NCI-H526 (cell line): Measurements from ENCODE around the gene C11orf52.
"Not testable (repeated sequence)": the region's sequence is repeated elsewhere in the genome, so short reads cannot be mapped to it uniquely, and the experiment has no call there.

Source experiments
- DNase-seq, 2 experiments: peaks; one replicate each; lab custom pipeline; 2025; lab: John Stamatoyannopoulos, UW

C11orf52 gene

GRCh38 chr11:111918390-111919256 lies at the start of gene C11orf52:
C11orf52 (plus strand) TSS chr11:111918913; CDS start chr11:111918973, 60 bp downstream.
- DNase-seq: peak; percentile 99 to 100

GRCh38 chr11:111870113-111870512 lies 48.6 kb upstream of the C11orf52 start:
- no peak for DNase-seq

- peak in 1 of 2 experiments; percentile 61 for DNase-seq
Observed at GRCh38 chr11:111870522-111870885, 48.2 kb upstream of the C11orf52 start.

- DNase-seq: peak; percentile 86 to 95
Observed at GRCh38 chr11:111870886-111871692, 47.6 kb upstream of the C11orf52 start, which contains the start of gene ALG9. ALG9 (minus strand) TSS chr11:111871581; CDS start chr11:111871482, 99 bp downstream.

- DNase-seq: peak in 1 of 2 experiments; percentile 49
Observed at GRCh38 chr11:111871693-111872161, 47.0 kb upstream of the C11orf52 start.

GRCh38 chr11:111878385-111878848 lies 40.3 kb upstream of the C11orf52 start:
- DNase-seq: peak in 1 of 2 experiments; percentile 92

GRCh38 chr11:111878849-111879636 lies 39.7 kb upstream of the C11orf52 start, which contains the start of the genes CFAP68 and FDXACB1:
CFAP68 (plus strand) TSS chr11:111879541; CDS start chr11:111879561, 20 bp downstream.
FDXACB1 (minus strand) TSS chr11:111879165; CDS start chr11:111879132, 33 bp downstream.
- peak; percentile 100 for DNase-seq

- no peak for DNase-seq
Observed at GRCh38 chr11:111879637-111879960, 39.1 kb upstream of the C11orf52 start.

GRCh38 chr11:111882202-111882601 lies 36.5 kb upstream of the C11orf52 start:
- no peak for DNase-seq

GRCh38 chr11:111885053-111885452 lies 33.7 kb upstream of the C11orf52 start:
- not testable (repeated sequence) for DNase-seq

GRCh38 chr11:111886032-111886431 lies 32.7 kb upstream of the C11orf52 start:
- DNase-seq: no peak

GRCh38 chr11:111886844-111887243 lies 31.9 kb upstream of the C11orf52 start:
- no peak for DNase-seq

- DNase-seq: no peak
Observed at GRCh38 chr11:111905411-111905810, 13.3 kb upstream of the C11orf52 start.

- no peak for DNase-seq
Observed at GRCh38 chr11:111906680-111907079, 12.0 kb upstream of the C11orf52 start.

GRCh38 chr11:111908639-111909305 lies 9.9 kb upstream of the C11orf52 start:
- no peak for DNase-seq

- DNase-seq: no peak
Observed at GRCh38 chr11:111909378-111909777, 9.3 kb upstream of the C11orf52 start.

- DNase-seq: no peak
Observed at GRCh38 chr11:111910676-111911562, 7.8 kb upstream of the C11orf52 start.

GRCh38 chr11:111911563-111912401 lies 6.9 kb upstream of the C11orf52 start, which contains the start of gene CRYAB:
CRYAB (minus strand) TSS chr11:111911770; CDS start chr11:111911724, 46 bp downstream.
- no peak for DNase-seq

GRCh38 chr11:111912535-111912934 lies 6.2 kb upstream of the C11orf52 start, which contains the start of gene HSPB2:
HSPB2 (plus strand) TSS chr11:111912734; CDS start chr11:111912830, 96 bp downstream.
- DNase-seq: no peak
